Measurements from ENCODE around the gene ATP8A1. TPM values are rescaled to one million over a fixed set of nuclear protein-coding genes. Genes with fewer than 3 reads are reported as not detected.

Gene ATP8A1
- total and polyA plus RNA-seq, 2 of the 4 experiments (the other 2 are of a cell fraction): 0.12 to 0.36 TPM

- no peak overlapping the region for H2BK120ac ChIP-seq (ENCODE audit: low read depth, low read length)
- H3K9me3 ChIP-seq (ENCODE audit: control insufficient read depth, insufficient read depth, low read length): no peaks in the 10 kb centered on the region
- no TSS peak for BruUV-seq (replicated peaks)
- CTCF ChIA-PET: interaction anchor here (1.1 kb wide), 1 partner anchor 17 kb away, joined by 3 read pairs; no protein-coding TSS in a partner anchor
- no peak for DNase-seq
- H3K4ac ChIP-seq (ENCODE audit: low read depth, low read length): no peak overlapping the region
- H3K4me3 ChIP-seq (ENCODE audit: insufficient read depth, low read depth, low read length): no peak overlapping the region
- H2AFZ ChIP-seq (replicated peaks; ENCODE audit: low read length, poor library complexity): no peak overlapping the region
- no peak overlapping the region for H2BK15ac ChIP-seq (ENCODE audit: low read depth, low read length)
- H4K5ac ChIP-seq (ENCODE audit: low read depth, low read length): no peak overlapping the region
- H3K23ac ChIP-seq (ENCODE audit: low read depth, low read length): no peak overlapping the region
- no peaks in the 10 kb centered on the region for H3K27me3 ChIP-seq (ENCODE audit: control insufficient read depth, insufficient read depth, low read length)
- H2BK20ac ChIP-seq (ENCODE audit: low read depth, low read length): no peak overlapping the region
- H4K91ac ChIP-seq (ENCODE audit: insufficient read depth, low read depth, low read length): no peak overlapping the region
- TF ChIP-seq MAZ (IDR thresholded peaks at IDR 0.05; ENCODE audit: borderline replicate concordance, low read depth, low read length): no peak
- TF ChIP-seq RFX5 (IDR thresholded peaks at IDR 0.05; ENCODE audit: low read depth, low read length): no peak
- TF ChIP-seq CEBPB (IDR thresholded peaks at IDR 0.05; ENCODE audit: low read depth, low read length): peak; percentile 60
- no peak for TF ChIP-seq RAD21 (IDR thresholded peaks at IDR 0.05; ENCODE audit: low read length)
- no peak for TF ChIP-seq CTCF (conservative IDR thresholded peaks at IDR 0.05; ENCODE audit: low read depth, low read length)
- no peaks in the 10 kb centered on the region for H3K79me1 ChIP-seq (ENCODE audit: low read depth in 1 of 2, low read length in 2 of 2)
- no peak overlapping the region for H2BK5ac ChIP-seq (ENCODE audit: low read depth, low read length, poor library complexity, severe bottlenecking)
- no peak overlapping the region for H4K8ac ChIP-seq (ENCODE audit: low read depth in 2 of 2, low read length in 2 of 2)
- H3K27ac ChIP-seq (ENCODE audit: insufficient read depth, low read length): no peak overlapping the region
- H3K9me1 ChIP-seq (ENCODE audit: insufficient read depth, low read length): no peaks in the 10 kb centered on the region
- dilution Hi-C loops (cut with HindIII; ENCODE audit: low sequenced_read_pairs, unreplicated experiment) (no loop called here), in situ Hi-C loops (cut with MboI; ENCODE audit: low sequenced_read_pairs) (loop anchor here (5.0 kb wide), 1 partner anchor 287 kb away; no protein-coding TSS in a partner anchor), intact Hi-C loops (cut with micrococcal nuclease) (no loop called here)
- no peak overlapping the region for H3K14ac ChIP-seq (replicated peaks; ENCODE audit: low read depth, low read length)
- no peaks in the 10 kb centered on the region for H4K20me1 ChIP-seq (ENCODE audit: insufficient read depth, low read length)
- WGBS, 2 experiments (ENCODE audit: extremely low coverage in 2 of 2, insufficient read length in 1 of 2): no CpG with 5 or more reads among the region's 4 CpGs
- H2AK9ac ChIP-seq (replicated peaks; ENCODE audit: low read depth, low read length, poor library complexity): no peak overlapping the region
- no peak overlapping the region for H3K9ac ChIP-seq (ENCODE audit: low read depth, low read length)
- no peak overlapping the region for H3K56ac ChIP-seq (ENCODE audit: extremely low read depth, insufficient read depth, low read length)
- ATAC-seq (ENCODE audit: low read depth): no peak
- POLR2A ChIA-PET (ENCODE audit: unreplicated experiment): no interaction called here
- H3K4me1 ChIP-seq (ENCODE audit: control insufficient read depth, insufficient read depth, low read length): no peaks in the 10 kb centered on the region
- H2AK5ac ChIP-seq (ENCODE audit: low read depth, low read length): no peak overlapping the region
- H3K36me3 ChIP-seq (ENCODE audit: control insufficient read depth, insufficient read depth, low read length): no peaks in the 10 kb centered on the region
- H3K4me2 ChIP-seq (ENCODE audit: low read depth, low read length): no peak overlapping the region
- H3K18ac ChIP-seq (ENCODE audit: low read depth, low read length): no peak overlapping the region
Observed at GRCh38 chr4:42574870-42575430, 82.0 kb downstream of the ATP8A1 start.

All from IMR-90 (cell line).